HG03354 (cell line): ENCODE measurements around the gene TMEM202.
"Not testable (repeated sequence)": the region's sequence is repeated elsewhere in the genome, so short reads cannot be mapped to it uniquely, and the experiment has no call there.

Source experiments
- ATAC-seq: cut with Tn5 transposase; IDR thresholded peaks from one replicate; pipeline ENCODE4 v1.9.1; 2021; ENCODE audit warnings: mild to moderate bottlenecking; ENCODE audit not compliant: unreplicated experiment, poor library complexity, severe bottlenecking

TMEM202 gene

GRCh38 chr15:72396331-72396730 is 1.8 kb upstream of the TMEM202 start:
- not testable (repeated sequence) for ATAC-seq

- no peak for ATAC-seq
Measured at GRCh38 chr15:72398648-72399047, 543 bp downstream of the TMEM202 start.

- no peak for ATAC-seq
Measured at GRCh38 chr15:72402726-72403125, 4.6 kb downstream of the TMEM202 start.

DNA sequence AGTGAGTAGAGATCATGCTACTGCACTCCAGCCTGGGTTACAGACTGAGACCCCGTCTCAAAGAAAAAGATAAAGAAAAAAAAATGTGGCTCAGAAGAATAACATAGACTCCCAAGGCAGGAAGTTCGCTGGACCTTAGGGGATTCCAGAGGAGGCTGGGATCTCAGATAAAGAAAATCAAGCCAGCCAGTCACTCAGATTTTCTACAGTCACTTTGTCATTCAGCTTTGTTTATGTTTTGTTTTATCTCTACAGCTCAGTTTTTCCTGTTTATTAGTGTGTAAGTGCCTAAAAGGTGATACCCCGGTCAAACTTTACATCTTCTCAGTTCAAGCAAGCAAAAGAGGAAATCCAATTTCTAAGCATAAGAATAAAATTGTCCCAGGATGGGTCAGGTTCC is 6.3 kb downstream of the TMEM202 start:
- no peak for ATAC-seq

DNA sequence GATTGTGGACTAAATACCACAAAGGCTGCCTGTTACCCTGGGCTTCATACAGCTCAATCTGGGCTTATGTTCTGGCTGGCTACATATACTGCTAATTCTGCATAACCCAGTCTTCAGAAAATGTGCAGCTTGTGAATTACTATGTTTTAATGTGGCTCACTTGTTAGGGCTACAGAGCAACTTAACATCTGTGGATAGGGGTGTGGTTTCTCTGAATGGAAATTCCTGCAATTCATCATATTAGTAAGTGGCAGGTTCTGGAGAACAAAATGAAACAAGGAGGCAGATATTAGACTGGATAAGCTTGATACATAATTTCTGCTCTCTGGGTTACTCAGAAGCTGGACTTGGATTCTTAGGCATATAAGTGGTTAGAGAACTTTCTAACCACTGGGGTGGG is 6.7 kb downstream of the TMEM202 start:
- no peak for ATAC-seq

GRCh38 chr15:72406936-72407335 is 8.8 kb downstream of the TMEM202 start:
- no peak for ATAC-seq

- ATAC-seq = no peak
Measured at GRCh38 chr15:72411111-72411510, 13.0 kb downstream of the TMEM202 start.

GRCh38 chr15:72411544-72411943 is 13.4 kb downstream of the TMEM202 start:
- ATAC-seq = no peak

DNA sequence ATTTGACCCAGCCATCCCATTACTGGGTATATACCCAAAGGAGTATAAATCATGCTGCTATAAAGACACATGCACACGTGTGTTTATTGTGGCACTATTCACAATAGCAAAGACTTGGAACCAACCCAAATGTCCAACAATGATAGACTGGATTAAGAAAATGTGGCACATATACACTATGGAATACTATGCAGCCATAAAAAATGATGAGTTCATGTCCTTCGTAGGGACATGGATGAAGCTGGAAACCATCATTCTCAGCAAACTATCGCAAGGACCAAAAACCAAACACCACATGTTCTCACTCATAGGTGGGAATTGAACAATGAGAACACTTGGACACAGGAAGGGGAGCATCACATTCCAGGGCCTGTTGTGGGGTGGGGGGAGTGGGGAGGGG is 15.2 kb downstream of the TMEM202 start:
- not testable (repeated sequence) for ATAC-seq

GRCh38 chr15:72415304-72415703 is 17.2 kb downstream of the TMEM202 start:
- ATAC-seq = no peak

DNA sequence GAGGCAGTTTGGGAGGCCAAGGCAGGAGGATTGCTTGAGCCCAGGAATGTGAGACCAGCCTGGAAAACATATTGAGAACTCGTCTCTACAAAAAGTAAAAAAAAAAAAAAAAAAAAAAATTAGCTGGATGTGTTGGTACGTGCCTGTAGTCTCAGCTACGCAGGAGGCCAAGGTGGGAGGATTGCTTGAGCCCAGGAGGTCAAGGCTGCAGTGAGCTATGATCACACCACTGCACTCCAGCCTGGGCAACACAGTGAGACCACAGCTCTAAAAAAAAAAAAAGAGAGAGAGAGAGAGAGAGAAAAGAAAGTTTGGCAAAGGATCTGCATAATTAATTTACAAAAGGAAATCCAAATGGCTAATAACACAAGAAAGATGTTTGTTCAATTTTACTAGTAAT is 21.7 kb downstream of the TMEM202 start:
- not testable (repeated sequence) for ATAC-seq

DNA sequence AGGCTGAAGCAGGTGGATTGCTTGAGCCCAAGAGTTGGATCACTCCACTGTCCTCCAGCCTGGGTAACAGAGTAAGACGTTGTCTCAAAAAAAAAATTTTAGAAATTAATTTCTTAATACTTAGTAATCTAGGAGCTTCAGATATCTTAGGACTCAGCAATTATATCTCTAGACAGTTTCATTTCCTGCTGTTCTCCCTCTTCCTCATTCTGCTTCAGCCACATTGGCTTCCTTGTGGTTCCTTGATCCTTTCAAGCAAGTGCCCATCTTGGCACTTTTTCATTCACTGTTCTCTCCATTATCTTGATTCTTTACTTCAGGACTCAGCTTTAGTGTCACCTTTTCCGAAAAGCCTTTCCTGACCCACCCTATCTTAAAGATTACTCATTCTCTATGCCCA is 22.5 kb downstream of the TMEM202 start:
- no peak for ATAC-seq

DNA sequence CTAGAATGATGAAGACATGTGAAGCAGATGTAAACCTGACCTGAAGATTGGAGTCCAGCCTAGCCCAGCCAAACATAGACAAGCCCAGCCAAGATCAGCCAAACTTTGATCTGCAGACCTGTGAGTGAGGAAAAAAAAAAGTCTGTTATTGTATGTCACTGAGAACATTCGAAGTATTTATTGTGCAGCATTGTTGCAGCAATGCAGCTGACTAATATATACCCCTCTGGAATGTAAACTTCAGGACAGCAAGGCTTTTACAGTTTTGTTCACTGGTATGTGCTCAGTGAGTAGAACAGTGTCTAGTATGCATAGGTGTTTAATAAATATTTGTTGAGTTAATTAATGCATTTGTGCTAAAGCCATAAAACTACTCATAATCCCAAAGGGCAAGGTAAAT is 23.4 kb downstream of the TMEM202 start:
- no peak for ATAC-seq

DNA sequence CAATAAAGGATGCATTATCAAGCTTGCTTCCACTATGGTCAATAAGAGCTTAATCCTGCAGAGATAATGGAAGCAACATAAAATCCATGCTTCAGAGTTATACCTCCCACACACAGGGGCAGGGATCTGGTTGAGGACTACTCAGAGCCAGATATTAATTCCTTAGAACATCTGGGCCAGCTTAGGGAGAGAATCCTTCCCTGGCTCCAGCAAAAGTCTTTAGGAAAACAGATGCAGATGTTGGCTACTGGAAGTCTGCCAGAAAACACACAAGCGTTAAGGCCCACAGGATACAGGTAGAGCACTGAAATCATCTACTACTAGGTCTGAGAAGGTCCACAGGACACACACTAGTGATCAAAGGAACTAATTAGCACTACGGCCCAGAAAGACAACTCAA is 25.2 kb downstream of the TMEM202 start:
- no peak for ATAC-seq

DNA sequence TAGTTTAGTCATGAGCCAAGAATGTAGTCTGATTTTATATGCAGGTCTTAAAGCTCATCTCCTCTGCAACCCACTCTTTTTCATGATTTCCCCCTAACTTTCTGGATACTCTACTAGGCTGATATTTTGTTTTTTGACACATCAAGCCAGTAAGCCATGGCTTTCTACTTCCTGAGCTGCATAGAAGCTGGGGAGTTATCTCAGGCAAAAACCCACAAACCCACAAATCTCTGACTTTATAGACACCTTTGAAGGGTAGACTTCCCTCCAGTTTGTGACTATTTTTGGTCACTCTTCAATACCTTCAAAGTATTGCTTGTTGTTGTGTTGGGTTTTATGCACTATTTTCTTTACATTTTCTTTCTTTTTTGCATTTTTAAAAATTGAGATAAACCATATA is 28.6 kb downstream of the TMEM202 start:
- ATAC-seq = no peak

GRCh38 chr15:72437650-72438316 is 39.7 kb downstream of the TMEM202 start:
- no peak for ATAC-seq

DNA sequence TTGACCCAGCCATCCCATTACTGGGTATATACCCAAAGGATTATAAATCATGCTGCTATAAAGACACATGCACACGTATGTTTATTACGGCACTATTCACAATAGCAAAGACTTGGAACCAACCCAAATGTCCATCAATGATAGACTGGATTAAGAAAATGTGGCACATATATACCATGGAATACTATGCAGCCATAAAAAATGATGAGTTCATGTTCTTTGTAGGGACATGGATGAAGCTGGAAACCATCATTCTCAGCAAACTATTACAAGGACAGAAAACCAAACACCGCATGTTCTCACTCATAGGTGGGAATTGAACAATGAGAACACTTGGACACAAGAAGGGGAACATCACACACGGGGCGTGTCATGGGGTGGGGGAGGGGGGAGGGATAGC is 44.7 kb downstream of the TMEM202 start:
- ATAC-seq = not testable (repeated sequence)

GRCh38 chr15:72445426-72445825 is 47.3 kb downstream of the TMEM202 start:
- no peak for ATAC-seq

DNA sequence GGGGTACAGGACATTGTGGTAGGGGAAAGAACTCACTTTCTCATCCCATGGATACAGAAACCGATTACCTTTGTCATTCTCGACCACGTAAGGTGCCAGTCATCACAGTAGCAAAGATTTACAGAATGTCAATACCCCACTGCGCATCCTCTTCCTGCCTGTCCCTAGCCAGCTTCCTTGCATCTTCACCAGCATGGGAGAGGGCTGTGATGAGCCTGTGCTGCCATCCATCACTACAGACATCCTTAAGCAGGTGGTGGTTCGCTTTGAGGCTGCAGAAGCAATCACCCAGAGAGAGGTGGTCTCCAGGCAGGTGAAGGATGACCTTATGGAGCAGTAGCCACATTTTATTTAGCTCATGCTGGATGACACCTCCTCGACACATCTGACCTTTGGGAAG is 52.7 kb downstream of the TMEM202 start:
- no peak for ATAC-seq

DNA sequence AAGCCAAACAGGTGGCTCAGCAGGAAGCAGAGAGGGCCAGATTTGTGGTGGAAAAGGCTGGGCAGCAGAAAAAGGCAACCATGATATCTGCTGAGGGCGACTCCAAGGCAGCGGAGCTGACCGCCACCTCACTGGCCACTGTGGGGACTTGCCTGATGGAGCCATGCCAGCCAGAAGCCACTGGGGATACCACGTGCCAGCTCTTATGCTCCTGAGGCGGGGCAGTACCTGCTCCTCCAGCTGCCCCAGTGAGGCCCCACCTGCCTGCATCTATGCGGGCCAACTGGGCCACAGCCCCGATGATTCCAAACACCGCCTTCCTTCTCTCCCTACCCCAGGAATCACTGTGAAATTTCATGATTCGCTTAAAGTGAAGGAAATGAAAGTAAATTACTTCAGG is 53.1 kb downstream of the TMEM202 start:
- ATAC-seq = no peak

- ATAC-seq = no peak
Measured at GRCh38 chr15:72456684-72457083, 58.6 kb downstream of the TMEM202 start.
